ENCODE measurements around the gene FXYD6. TPM values are rescaled to one million over a fixed set of nuclear protein-coding genes. Genes with fewer than 3 reads are reported as not detected.

FXYD6 gene
- total RNA-seq, 4 donors from 2014 or later, result 21.5 to 79.9 (median 25.6) TPM

DNA sequence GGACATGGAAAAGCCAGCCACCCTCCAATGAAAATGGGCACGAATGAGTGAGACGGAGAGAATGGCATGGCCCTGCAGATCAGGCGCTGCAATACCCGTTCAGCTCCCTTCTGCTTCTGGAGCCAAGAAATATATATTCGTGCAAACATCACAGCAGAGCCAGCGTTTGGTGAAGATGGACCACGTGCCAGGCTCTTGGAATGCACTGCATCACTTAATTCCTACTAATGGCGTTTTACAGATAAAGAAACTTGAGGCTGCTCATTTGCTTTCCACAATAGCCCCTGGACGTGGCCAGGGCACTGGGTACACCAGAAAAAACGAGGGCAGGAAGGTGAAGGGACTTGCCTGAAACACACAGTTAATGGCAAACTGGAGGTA, 50.3 kb downstream of the FXYD6 start:
- peak; percentile 17 for DNase-seq (ENCODE audit: low spot score)
- TF ChIP-seq, protein P1, sequence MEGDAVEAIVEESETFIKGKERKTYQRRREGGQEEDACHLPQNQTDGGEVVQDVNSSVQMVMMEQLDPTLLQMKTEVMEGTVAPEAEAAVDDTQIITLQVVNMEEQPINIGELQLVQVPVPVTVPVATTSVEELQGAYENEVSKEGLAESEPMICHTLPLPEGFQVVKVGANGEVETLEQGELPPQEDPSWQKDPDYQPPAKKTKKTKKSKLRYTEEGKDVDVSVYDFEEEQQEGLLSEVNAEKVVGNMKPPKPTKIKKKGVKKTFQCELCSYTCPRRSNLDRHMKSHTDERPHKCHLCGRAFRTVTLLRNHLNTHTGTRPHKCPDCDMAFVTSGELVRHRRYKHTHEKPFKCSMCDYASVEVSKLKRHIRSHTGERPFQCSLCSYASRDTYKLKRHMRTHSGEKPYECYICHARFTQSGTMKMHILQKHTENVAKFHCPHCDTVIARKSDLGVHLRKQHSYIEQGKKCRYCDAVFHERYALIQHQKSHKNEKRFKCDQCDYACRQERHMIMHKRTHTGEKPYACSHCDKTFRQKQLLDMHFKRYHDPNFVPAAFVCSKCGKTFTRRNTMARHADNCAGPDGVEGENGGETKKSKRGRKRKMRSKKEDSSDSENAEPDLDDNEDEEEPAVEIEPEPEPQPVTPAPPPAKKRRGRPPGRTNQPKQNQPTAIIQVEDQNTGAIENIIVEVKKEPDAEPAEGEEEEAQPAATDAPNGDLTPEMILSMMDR (IDR thresholded peaks at IDR 0.05), result no peak

GRCh38 chr11:117825538-117826189, 50.8 kb downstream of the FXYD6 start:
- peak; percentile 8 for DNase-seq (ENCODE audit: low spot score)
- no peak for ATAC-seq (ENCODE audit: low FRiP score)
- TF ChIP-seq, protein P1 (IDR thresholded peaks at IDR 0.05), result no peak

More for the DNA sequence above, 50.3 kb downstream of the FXYD6 start:
- ATAC-seq (ENCODE audit: low FRiP score), result no peak

GRCh38 chr11:117824571-117825537, 51.6 kb downstream of the FXYD6 start, which contains the start of gene FXYD2:
Gene FXYD2 (minus strand): TSS chr11:117824744. CDS start chr11:117824678, 66 bp downstream.
- ATAC-seq (ENCODE audit: low FRiP score) (no peak), DNase-seq (ENCODE audit: low spot score) (peak; percentile 25)
- TF ChIP-seq, protein P1 (IDR thresholded peaks at IDR 0.05), result no peak

- DNase-seq (ENCODE audit: low spot score) (peak; percentile 24), ATAC-seq (ENCODE audit: low FRiP score) (peak; percentile 20)
Observed at GRCh38 chr11:117823946-117824420, 52.5 kb downstream of the FXYD6 start.

GRCh38 chr11:117823294-117823945, 53.0 kb downstream of the FXYD6 start:
- ATAC-seq (ENCODE audit: low FRiP score) (no peak), DNase-seq (ENCODE audit: low spot score) (peak; percentile 19)
- TF ChIP-seq, protein P1 (IDR thresholded peaks at IDR 0.05), result no peak

More at GRCh38 chr11:117823946-117824420, 52.5 kb downstream of the FXYD6 start:
- TF ChIP-seq, protein P1 (IDR thresholded peaks at IDR 0.05), result no peak

DNA sequence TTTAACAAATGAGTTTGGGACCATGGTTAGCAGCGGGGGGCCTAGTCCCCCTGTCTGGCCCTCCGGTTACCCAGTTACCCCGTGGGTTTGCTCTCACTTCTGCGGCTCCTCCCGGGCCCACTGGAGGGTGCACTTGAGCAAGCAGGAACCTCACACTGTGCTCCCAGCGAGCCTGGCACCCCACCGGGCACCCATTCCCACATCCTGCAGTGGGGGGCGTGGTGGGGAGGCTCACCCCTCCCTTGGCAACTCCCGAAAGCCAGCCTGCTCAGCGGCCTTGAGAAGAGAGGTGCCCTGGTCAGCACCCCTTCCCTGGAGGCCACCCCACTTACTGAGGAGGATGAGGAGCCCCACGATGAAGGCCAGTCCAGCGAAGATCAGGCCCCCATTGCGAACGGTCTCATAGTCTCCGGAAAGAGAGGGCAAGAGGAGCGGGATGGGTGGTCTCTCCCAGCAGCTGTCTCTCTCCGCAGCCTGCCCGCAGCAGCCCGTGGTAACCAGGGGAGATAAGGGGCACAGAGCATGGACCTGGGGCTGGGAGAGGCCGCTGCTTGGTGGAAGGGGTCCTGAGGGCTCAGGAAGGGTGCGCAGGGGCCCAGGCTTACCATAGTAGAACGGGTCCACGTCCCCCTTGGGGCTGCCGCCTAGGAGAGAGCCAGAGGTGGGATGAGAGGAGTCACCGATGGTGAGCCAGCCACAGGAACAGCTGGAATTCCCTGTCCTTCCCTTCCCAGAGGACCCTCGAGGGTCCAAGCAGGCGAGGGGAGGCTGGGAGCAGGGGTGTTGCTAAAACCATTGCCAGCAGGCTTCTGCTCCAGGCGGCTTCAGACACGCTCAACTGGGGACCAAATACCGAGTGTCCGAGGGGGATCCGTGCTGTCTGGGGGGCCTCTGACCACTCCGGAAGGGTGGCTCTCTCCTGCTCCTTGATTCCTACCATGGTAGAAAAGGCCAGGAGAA, 54.1 kb downstream of the FXYD6 start:
- TF ChIP-seq, protein P1 (IDR thresholded peaks at IDR 0.05), result no peak
- no peak for DNase-seq (ENCODE audit: low spot score)
- no peak for ATAC-seq (ENCODE audit: low FRiP score)
